ENCODE results near the gene RGS16. TPM values are rescaled to one million over a fixed set of nuclear protein-coding genes. Genes with fewer than 3 reads are reported as not detected.

RGS16 gene
- total and polyA plus RNA-seq, 9 of the 15 experiments (the other 6 are each of a cell fraction or from before 2014, with no cell fraction given) = 0.07 to 0.55 (median 0.36) TPM

GRCh38 chr1:182651339-182651724, 47.1 kb upstream of the RGS16 start:
- Histone ChIP-seq H3K9ac (ENCODE audit: insufficient read depth in 1 of 2, low read depth in 2 of 2, low read length in 2 of 2) (no peak overlapping the region), H3K36me3 (ENCODE audit: control insufficient read depth, insufficient read depth, low read length) (no peaks in the 10 kb centered on the region), H3K4me1 (replicated peaks in 1 of 2; ENCODE audit: control insufficient read depth in 2 of 2, insufficient read depth in 2 of 2, low read length in 2 of 2) (no peaks in the 10 kb centered on the region; a peak in 1 of 5 replicates), H3K27ac (ENCODE audit: extremely low read depth, low read depth, low read length) (no peak overlapping the region), H3K4me2 (ENCODE audit: insufficient read depth, low read length) (no peak overlapping the region), H3K4me3 (no peak overlapping the region), H3K9me1 (ENCODE audit: control insufficient read depth, insufficient read depth, low read length) (no peaks in the 10 kb centered on the region), H3K79me2 (ENCODE audit: control insufficient read depth, insufficient read depth, low read length) (no peaks in the 10 kb centered on the region), H3K27me3 (ENCODE audit: control insufficient read depth in 2 of 2, insufficient read depth in 2 of 2, low read length in 2 of 2) (peaks cover 38 to 42% of the 10 kb centered on the region in 2 experiments), H4K20me1 (replicated peaks; ENCODE audit: control insufficient read depth, insufficient read depth, low read length) (no peaks in the 10 kb centered on the region), H3K9me3 (replicated peaks; ENCODE audit: control insufficient read depth, insufficient read depth, low read depth, low read length) (no peaks in the 10 kb centered on the region), H2AFZ (ENCODE audit: low read depth, low read length) (no peak overlapping the region)
- DNase-seq (ENCODE audit: extremely low read depth in 1 of 4, low spot score in 3 of 4) (no peak), ATAC-seq (no peak), FAIRE-seq (no peak)
- TF ChIP-seq THAP7 (CRISPR knock-in tag; IDR thresholded peaks at IDR 0.05) = no peak
- TF ChIP-seq ZBTB43 (CRISPR knock-in tag; IDR thresholded peaks at IDR 0.05) = no peak
- TF ChIP-seq HDAC8 (tag; IDR thresholded peaks at IDR 0.05) = no peak
- TF ChIP-seq ZBTB33 (CRISPR knock-in tag; IDR thresholded peaks at IDR 0.05) = no peak
- no peak for TF ChIP-seq CSDE1 (IDR thresholded peaks at IDR 0.05)
- no peak for TF ChIP-seq HMBOX1 (IDR thresholded peaks at IDR 0.05)
- no TSS peak for BruUV-seq (replicated peaks)
- WGBS (ENCODE audit: insufficient coverage, low coverage, missing lambda C conversion rate) = 2% methylated on average over 3 of the region's 3 CpGs
- CTCF ChIA-PET (ENCODE audit: low intra/inter-chr PET ratio) = no interaction called here
- intact Hi-C loops (cut with micrococcal nuclease) (no loop called here), in situ Hi-C loops (cut with MboI) (no loop called here)
- POLR2A ChIA-PET = no interaction called here

All from K562 (cell line).